Mammary epithelial cell (primary cell): ENCODE results near the gene HSPBP1.

Experiments used
- EZH2 ChIP-seq: IDR thresholded peaks from 2 replicates; pipeline ENCODE4 v1.6.1; 2012; ENCODE audit warnings: low read length, inconsistent platforms, borderline replicate concordance
- TF ChIP-seq, protein P1 (sequence below), 2 donors: IDR thresholded peaks in 1 of 2; conservative IDR thresholded peaks in 1 of 2; 2 replicates each; pipeline ENCODE4 v1.5.1; 2011 to 2012; ENCODE audit warnings: inconsistent platforms in 2 of 2, low read length in 2 of 2, mild to moderate bottlenecking in 2 of 2, control low read depth in 1 of 2, low read depth in 1 of 2; ENCODE audit not compliant: insufficient read depth in 1 of 2; ENCODE audit errors: extremely low read depth in 1 of 2

DNA sequence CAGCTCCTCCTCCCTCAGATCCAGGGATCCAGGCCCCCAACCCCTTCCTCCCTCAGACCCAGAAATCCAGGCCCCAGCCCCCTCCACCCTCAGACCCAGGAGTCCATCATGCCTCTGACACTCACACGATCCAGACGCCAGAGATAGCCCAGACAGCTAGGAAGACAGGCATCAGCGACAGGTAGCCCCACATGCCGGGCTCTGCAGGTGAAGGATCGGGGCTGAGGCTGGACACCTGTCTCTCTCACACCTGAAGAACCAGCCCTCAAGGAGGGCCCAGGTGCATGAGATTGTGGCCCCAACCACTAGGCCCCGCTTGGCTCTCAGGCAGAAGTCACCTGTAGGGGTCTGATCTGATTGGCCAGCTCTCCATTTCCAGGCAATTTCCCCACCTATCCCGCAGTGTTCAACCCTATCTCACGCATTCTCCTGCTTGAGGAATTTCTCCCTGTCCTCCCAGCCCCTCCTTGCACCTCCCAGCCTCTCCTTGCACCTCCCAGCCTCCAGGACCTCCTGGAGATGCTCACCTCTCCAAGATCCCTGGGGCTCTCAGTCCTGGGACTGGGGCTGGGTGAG is 41.0 kb upstream of the HSPBP1 start:
- TF ChIP-seq EZH2: no peak
- TF ChIP-seq, protein P1, sequence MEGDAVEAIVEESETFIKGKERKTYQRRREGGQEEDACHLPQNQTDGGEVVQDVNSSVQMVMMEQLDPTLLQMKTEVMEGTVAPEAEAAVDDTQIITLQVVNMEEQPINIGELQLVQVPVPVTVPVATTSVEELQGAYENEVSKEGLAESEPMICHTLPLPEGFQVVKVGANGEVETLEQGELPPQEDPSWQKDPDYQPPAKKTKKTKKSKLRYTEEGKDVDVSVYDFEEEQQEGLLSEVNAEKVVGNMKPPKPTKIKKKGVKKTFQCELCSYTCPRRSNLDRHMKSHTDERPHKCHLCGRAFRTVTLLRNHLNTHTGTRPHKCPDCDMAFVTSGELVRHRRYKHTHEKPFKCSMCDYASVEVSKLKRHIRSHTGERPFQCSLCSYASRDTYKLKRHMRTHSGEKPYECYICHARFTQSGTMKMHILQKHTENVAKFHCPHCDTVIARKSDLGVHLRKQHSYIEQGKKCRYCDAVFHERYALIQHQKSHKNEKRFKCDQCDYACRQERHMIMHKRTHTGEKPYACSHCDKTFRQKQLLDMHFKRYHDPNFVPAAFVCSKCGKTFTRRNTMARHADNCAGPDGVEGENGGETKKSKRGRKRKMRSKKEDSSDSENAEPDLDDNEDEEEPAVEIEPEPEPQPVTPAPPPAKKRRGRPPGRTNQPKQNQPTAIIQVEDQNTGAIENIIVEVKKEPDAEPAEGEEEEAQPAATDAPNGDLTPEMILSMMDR (conservative IDR thresholded peaks at IDR 0.05 in 1 of 2, IDR thresholded peaks at IDR 0.05 in 1 of 2; ENCODE audit: extremely low read depth in 1 of 2, insufficient read depth in 1 of 2, low read depth in 1 of 2, low read length in 2 of 2): no peak
